SU-DHL-6 (cell line): ENCODE data around the gene AFAP1.

Experiments used
- H2AFZ ChIP-seq: fragments of 200-600 bp; sonication (generic); 2 replicates; pipeline ENCODE4 v1.6.1; 2014; ENCODE audit warnings: low read depth, mild to moderate bottlenecking, moderate library complexity, mixed read lengths, antibody characterized with exemption, low read length; ENCODE audit not compliant: severe bottlenecking
- H3F3A ChIP-seq: fragments of 200-600 bp; shearing (Covaris generic); 2 replicates; pipeline ENCODE4 v1.6.0; 2016; ENCODE audit warnings: antibody characterized with exemption, mild to moderate bottlenecking; ENCODE audit not compliant: insufficient read depth
- H3K27ac ChIP-seq: fragments of 200-600 bp; sonication (generic); 2 replicates; pipeline ENCODE4 v1.5.1; 2016; ENCODE audit warnings: low read depth, mild to moderate bottlenecking, low read length, moderate library complexity, mixed read lengths
- H3K27me3 ChIP-seq: fragments of 200-600 bp; sonication (generic), shearing (Covaris generic); 2 replicates; pipeline ENCODE4 v1.6.0; 2014; ENCODE audit warnings: mild to moderate bottlenecking, low read length
- H3K36me3 ChIP-seq: fragments of 200-600 bp; sonication (generic); 2 replicates; pipeline ENCODE4 v1.6.1; 2014; ENCODE audit warnings: mild to moderate bottlenecking, low read length, mixed read lengths
- H3K4me2 ChIP-seq: fragments of 300-600, 200-600 bp; shearing (Covaris generic), sonication (generic); 2 replicates; pipeline ENCODE4 v1.6.0; 2014; ENCODE audit warnings: low read length, low read depth, mild to moderate bottlenecking; ENCODE audit not compliant: poor library complexity, severe bottlenecking
- H3K4me3 ChIP-seq: fragments of 200-600 bp; sonication (generic); 2 replicates; pipeline ENCODE4 v1.5.1; 2014; ENCODE audit warnings: antibody characterized with exemption, low read length, mild to moderate bottlenecking, mixed read lengths; ENCODE audit not compliant: insufficient read depth, poor library complexity, severe bottlenecking
- H3K79me2 ChIP-seq: fragments of 200-600 bp; sonication (generic); 2 replicates; pipeline ENCODE4 v1.6.1; 2014; ENCODE audit warnings: mild to moderate bottlenecking, low read length, moderate library complexity; ENCODE audit not compliant: insufficient read depth
- H3K9ac ChIP-seq: fragments of 200-600 bp; sonication (generic); 2 replicates; pipeline ENCODE4 v1.7.0; 2014; ENCODE audit warnings: mild to moderate bottlenecking, low read length
- H3K9me2 ChIP-seq: fragments of 200-600 bp; sonication (generic); replicated peaks from 2 replicates; pipeline ENCODE4 v1.6.1; 2014; ENCODE audit warnings: low read length; ENCODE audit not compliant: insufficient read depth
- H3K9me3 ChIP-seq: fragments of 200-600 bp; sonication (generic); 2 replicates; pipeline ENCODE4 v1.6.1; 2014; ENCODE audit warnings: low read length, mixed read lengths; ENCODE audit not compliant: insufficient read depth
- H4K20me1 ChIP-seq: fragments of 200-600 bp; sonication (generic); 2 replicates; pipeline ENCODE4 v1.6.1; 2014; ENCODE audit warnings: low read depth, mild to moderate bottlenecking, antibody characterized with exemption, low read length, moderate library complexity, mixed read lengths
- CTCF ChIP-seq: fragments of 200-600 bp; sonication (generic); IDR thresholded peaks from one replicate; pipeline ENCODE4 v1.5.1; 2017; ENCODE audit warnings: antibody characterized with exemption, mild to moderate bottlenecking, low read length, moderate library complexity; ENCODE audit not compliant: insufficient read depth, poor library complexity, severe bottlenecking
- EZH2phosphoT487 ChIP-seq: fragments of 200-600 bp; sonication (generic), shearing (Covaris generic); conservative IDR thresholded peaks from 2 replicates; pipeline ENCODE4 v1.6.1; 2018; ENCODE audit warnings: mild to moderate bottlenecking, antibody characterized with exemption, low read length, moderate library complexity, mixed read lengths

AFAP1 gene

GRCh38 chr4:7777017-7777710 lies 162.5 kb downstream of the AFAP1 start:
- TF ChIP-seq EZH2phosphoT487 = no peak
- TF ChIP-seq CTCF = no peak
- Histone ChIP-seq H2AFZ (no peak overlapping the region), H3K27me3 (no peaks in the 10 kb centered on the region), H3K9ac (no peak overlapping the region), H3K4me3 (no peak overlapping the region), H3K27ac (no peak overlapping the region), H3K9me3 (no peaks in the 10 kb centered on the region), H3F3A (no peaks in the 10 kb centered on the region), H3K9me2 (no peaks in the 10 kb centered on the region), H3K36me3 (no peaks in the 10 kb centered on the region), H4K20me1 (no peaks in the 10 kb centered on the region), H3K4me2 (no peak overlapping the region), H3K79me2 (no peaks in the 10 kb centered on the region)

- Histone ChIP-seq H3K4me3 (no peak overlapping the region), H4K20me1 (no peaks in the 10 kb centered on the region), H3K27me3 (no peaks in the 10 kb centered on the region), H3K9me3 (no peaks in the 10 kb centered on the region), H3K27ac (no peak overlapping the region), H3K36me3 (no peaks in the 10 kb centered on the region), H3K9me2 (no peaks in the 10 kb centered on the region), H2AFZ (no peak overlapping the region), H3K9ac (no peak overlapping the region), H3F3A (no peaks in the 10 kb centered on the region), H3K4me2 (no peak overlapping the region), H3K79me2 (no peaks in the 10 kb centered on the region)
- TF ChIP-seq CTCF = no peak
- no peak for TF ChIP-seq EZH2phosphoT487
These were observed 164.3 kb downstream of the AFAP1 start for GRCh38 chr4:7775396-7775795.

- Histone ChIP-seq H3K4me2 (no peak overlapping the region), H3K79me2 (no peaks in the 10 kb centered on the region), H3K9ac (no peak overlapping the region), H3K27me3 (no peaks in the 10 kb centered on the region), H3K9me3 (no peaks in the 10 kb centered on the region), H3F3A (no peaks in the 10 kb centered on the region), H3K9me2 (no peaks in the 10 kb centered on the region), H4K20me1 (no peaks in the 10 kb centered on the region), H3K4me3 (no peak overlapping the region), H2AFZ (no peak overlapping the region), H3K27ac (no peak overlapping the region), H3K36me3 (no peaks in the 10 kb centered on the region)
- TF ChIP-seq EZH2phosphoT487 (no peak), CTCF (no peak)
These were observed 165.1 kb downstream of the AFAP1 start for GRCh38 chr4:7774301-7775294.
